SK-MEL-5 (cell line): ENCODE results near the gene MACROH2A2. TPM values are rescaled to one million over a fixed set of nuclear protein-coding genes. Genes with fewer than 3 reads are reported as not detected.
A peak's percentile ranks its signal among the peaks of the same experiment; 100 is the strongest.
"Not testable (repeated sequence)": the region's sequence is repeated elsewhere in the genome, so short reads cannot be mapped to it uniquely, and the experiment has no call there.

Experiments used
- DNase-seq: peaks from one replicate; pipeline ENCODE4 v3.0.0-alpha.2; 2016; ENCODE audit warnings: low read depth, low spot score
- in situ Hi-C: cut with HindIII; loops from 2 replicates; pipeline ENCODE4 v1.10.0; 2016; ENCODE audit warnings: low sequenced_read_pairs, high pct_unique_total_duplicates, low pct_unique_long_range_greater_than_20kb
- total RNA-seq: library from RNA; depleted of rRNA; stranded (reverse); fragments of >200 nt; shearing (Covaris generic); gene quantifications from 2 replicates; pipeline ENCODE4 v1.2.3, GENCODE V29; 2014

Gene MACROH2A2
- total RNA-seq, 1 experiment from 2014 or later = 3.8 TPM

- no peak for DNase-seq
- in situ Hi-C loops = no loop called here
Observed at GRCh38 chr10:70137927-70138883, 85.6 kb downstream of the MACROH2A2 start.

GRCh38 chr10:70139151-70139996 is 86.7 kb downstream of the MACROH2A2 start:
- in situ Hi-C loops = no loop called here
- no peak for DNase-seq

DNA sequence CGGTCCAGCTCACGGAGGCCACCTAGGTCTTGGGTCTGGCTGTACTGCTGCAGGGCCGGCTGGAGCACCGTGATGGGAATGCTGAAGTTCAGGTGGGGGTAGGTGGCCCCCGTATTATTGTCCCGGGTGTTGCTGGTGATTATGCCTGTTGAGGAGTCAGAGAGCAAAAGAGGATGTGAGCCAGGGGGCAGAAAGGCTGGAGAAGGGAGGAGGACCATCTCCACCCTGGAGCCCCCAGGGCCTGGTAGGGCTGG is 87.3 kb downstream of the MACROH2A2 start:
- DNase-seq = no peak
- in situ Hi-C loops = no loop called here

DNA sequence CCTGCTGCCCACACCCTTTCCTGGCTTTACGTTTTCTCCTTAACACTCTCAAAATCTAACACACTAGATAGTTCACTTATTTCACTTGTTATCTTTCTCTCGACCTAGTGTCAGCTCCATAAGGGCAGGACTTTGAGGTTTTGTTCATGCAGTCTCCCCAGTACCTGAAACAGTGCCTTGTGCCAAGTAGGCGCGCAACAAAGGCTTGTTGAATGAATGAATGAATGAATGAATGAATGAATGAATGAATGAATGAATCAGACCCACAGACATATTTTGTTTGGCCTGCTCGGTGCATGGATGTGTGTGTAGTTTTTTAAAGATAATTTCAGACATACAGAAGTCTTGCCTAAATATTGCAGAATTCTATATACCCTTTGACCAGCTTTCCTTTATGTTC is 87.7 kb downstream of the MACROH2A2 start:
- in situ Hi-C loops = no loop called here
- no peak for DNase-seq

- in situ Hi-C loops = no loop called here
- DNase-seq = no peak
Observed at GRCh38 chr10:70142555-70142954, 89.9 kb downstream of the MACROH2A2 start.

GRCh38 chr10:70144372-70145110 is 91.9 kb downstream of the MACROH2A2 start:
- DNase-seq = no peak
- in situ Hi-C loops = no loop called here

GRCh38 chr10:70145166-70145665 is 92.6 kb downstream of the MACROH2A2 start:
- in situ Hi-C loops = no loop called here
- no peak for DNase-seq

DNA sequence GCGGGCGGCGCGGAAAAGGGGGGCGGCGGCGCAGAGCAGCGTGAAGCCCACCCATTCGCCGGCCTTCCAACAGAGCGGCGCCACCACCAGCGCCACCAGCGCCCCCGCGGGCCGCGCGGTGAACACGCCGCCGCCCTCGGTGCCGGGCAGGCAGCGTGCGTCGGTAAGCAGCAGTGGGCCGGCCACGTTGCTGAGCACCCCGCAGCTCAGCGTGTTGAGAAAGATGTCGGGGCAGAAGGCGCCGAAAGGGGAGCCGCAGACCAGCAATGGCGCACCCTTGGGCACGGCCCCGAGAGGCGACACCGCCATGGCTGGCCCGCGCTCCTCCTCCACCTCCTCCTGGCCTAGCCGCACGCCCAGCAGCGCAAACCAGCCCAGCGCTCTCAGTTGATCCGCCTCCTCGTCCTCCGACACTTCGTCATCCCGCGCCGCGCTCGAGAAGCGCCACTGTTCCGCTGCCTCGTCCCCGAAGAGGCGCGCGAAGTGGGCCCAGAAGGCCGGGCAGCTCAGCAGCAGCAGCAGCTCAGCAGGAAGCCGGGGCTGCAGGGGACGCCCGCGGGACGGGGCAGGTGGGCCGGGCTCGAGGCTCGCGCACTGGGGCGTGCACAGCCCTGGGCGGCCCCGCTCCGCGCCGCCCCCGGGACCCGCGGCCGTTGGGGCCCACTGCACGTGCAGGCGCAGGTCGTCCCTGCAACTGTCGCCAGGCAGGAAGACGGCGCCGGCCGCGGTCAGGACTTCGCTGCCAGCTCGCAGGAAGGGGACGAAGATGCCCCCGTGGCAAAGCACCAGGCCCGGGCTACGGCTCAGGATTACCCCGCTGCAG is 93.2 kb downstream of the MACROH2A2 start:
- in situ Hi-C loops = no loop called here
- peak; percentile 34 for DNase-seq

GRCh38 chr10:70146489-70147258 is 94.0 kb downstream of the MACROH2A2 start, which contains the start of gene TYSND1:
TYSND1 (minus strand) TSS chr10:70146700; CDS start chr10:70146586, 114 bp downstream.
- in situ Hi-C loops = no loop called here
- peak; percentile 99 for DNase-seq

- DNase-seq = no peak
- in situ Hi-C loops = no loop called here
Observed at GRCh38 chr10:70147259-70147625, 94.6 kb downstream of the MACROH2A2 start.

GRCh38 chr10:70148516-70148915 is 95.9 kb downstream of the MACROH2A2 start:
- in situ Hi-C loops = no loop called here
- DNase-seq = no peak

- in situ Hi-C loops = no loop called here
Observed at GRCh38 chr10:70155255-70155838, 102.7 kb downstream of the MACROH2A2 start.

GRCh38 chr10:70158113-70158512 is 105.5 kb downstream of the MACROH2A2 start:
- in situ Hi-C loops = no loop called here
- DNase-seq = no peak

More at GRCh38 chr10:70155255-70155838, 102.7 kb downstream of the MACROH2A2 start:
- no peak for DNase-seq

DNA sequence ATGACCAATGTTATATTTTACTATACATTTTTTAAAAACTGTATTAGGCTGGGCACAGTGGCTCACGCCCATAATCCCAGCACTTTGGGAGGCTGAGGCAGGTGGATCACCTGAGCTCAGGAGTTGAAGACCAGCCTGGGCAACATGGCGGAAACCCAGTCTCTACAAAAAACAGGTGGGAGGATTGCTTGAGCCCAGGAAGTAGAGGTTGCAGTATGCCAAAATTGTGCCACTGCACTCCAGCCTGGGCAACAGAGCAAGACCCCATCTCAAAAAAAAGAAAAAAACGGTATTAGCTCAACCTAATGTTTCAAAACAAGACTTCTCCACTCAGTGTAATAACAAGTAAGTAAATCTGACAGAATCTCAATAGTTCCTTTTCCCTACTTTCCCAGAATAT is 106.7 kb downstream of the MACROH2A2 start:
- in situ Hi-C loops, DNase-seq: not testable (repeated sequence)

GRCh38 chr10:70160798-70161197 is 108.2 kb downstream of the MACROH2A2 start:
- no peak for DNase-seq
- in situ Hi-C loops = no loop called here
